ENCODE data around the gene PCDH12.

Gene PCDH12

GRCh38 chr5:141942185-141942857 is 15.7 kb downstream of the PCDH12 start:
- DNase-seq (ENCODE audit: low read depth) = no peak
- H3K4me3 ChIP-seq (ENCODE audit: low read depth, low read length) = no peak overlapping the region
- no peak for TF ChIP-seq CTCF (IDR thresholded peaks at IDR 0.05; ENCODE audit: low read depth, low read length, missing control alignments)

- TF ChIP-seq CTCF (IDR thresholded peaks at IDR 0.05; ENCODE audit: low read depth, low read length, missing control alignments) = no peak
- DNase-seq (ENCODE audit: low read depth) = no peak
- no peak overlapping the region for H3K4me3 ChIP-seq (ENCODE audit: low read depth, low read length)
Observed at GRCh38 chr5:141941779-141942178, 16.2 kb downstream of the PCDH12 start.

- TF ChIP-seq CTCF (IDR thresholded peaks at IDR 0.05; ENCODE audit: low read depth, low read length, missing control alignments) = no peak
- no peak overlapping the region for H3K4me3 ChIP-seq (ENCODE audit: low read depth, low read length)
- no peak for DNase-seq (ENCODE audit: low read depth)
Observed at GRCh38 chr5:141941307-141941706, 16.7 kb downstream of the PCDH12 start.

- no peak overlapping the region for H3K4me3 ChIP-seq (ENCODE audit: low read depth, low read length)
- no peak for DNase-seq (ENCODE audit: low read depth)
- TF ChIP-seq CTCF (IDR thresholded peaks at IDR 0.05; ENCODE audit: low read depth, low read length, missing control alignments) = no peak
Observed at GRCh38 chr5:141940695-141941271, 17.2 kb downstream of the PCDH12 start.

GRCh38 chr5:141935538-141935937 is 22.5 kb downstream of the PCDH12 start:
- DNase-seq (ENCODE audit: low read depth) = no peak
- no peak overlapping the region for H3K4me3 ChIP-seq (ENCODE audit: low read depth, low read length)
- no peak for TF ChIP-seq CTCF (IDR thresholded peaks at IDR 0.05; ENCODE audit: low read depth, low read length, missing control alignments)

GRCh38 chr5:141934099-141934844 is 23.7 kb downstream of the PCDH12 start:
- no peak for DNase-seq (ENCODE audit: low read depth)
- H3K4me3 ChIP-seq (ENCODE audit: low read depth, low read length) = no peak overlapping the region
- TF ChIP-seq CTCF (IDR thresholded peaks at IDR 0.05; ENCODE audit: low read depth, low read length, missing control alignments) = no peak

All from GM12864 (cell line).